ENCODE results near the gene MYL6. TPM values are rescaled to one million over a fixed set of nuclear protein-coding genes. Genes with fewer than 3 reads are reported as not detected.

Gene MYL6
- total and polyA plus RNA-seq, 9 of the 15 experiments (the other 6 are each of a cell fraction or from before 2014, with no cell fraction given) = 557 to 1,664 (median 958) TPM

DNA sequence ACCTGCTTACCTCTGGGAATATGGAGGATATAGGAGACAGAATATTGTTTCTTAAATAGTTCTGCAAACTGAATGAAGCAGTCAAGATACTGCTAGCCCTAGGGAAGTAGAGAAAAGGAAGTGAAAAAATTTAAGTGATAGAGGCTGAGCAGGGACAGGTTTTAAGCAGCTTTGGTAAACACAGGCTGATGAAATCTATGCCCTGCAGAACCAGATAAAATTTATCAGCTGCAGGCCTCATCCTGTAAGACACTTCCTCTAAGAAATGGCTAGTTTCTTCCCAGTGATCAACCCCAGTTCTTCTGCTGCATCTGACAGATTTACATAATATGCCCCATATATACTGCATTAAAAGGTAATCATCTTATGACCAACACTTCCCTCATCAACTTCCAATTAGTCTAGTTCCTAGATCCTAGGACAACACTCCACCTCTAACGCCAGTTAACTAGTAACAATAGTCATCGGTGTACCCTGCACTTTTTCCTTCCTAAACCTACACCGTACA is 31.4 kb upstream of the MYL6 start (continued):
- TF ChIP-seq, protein P1, sequence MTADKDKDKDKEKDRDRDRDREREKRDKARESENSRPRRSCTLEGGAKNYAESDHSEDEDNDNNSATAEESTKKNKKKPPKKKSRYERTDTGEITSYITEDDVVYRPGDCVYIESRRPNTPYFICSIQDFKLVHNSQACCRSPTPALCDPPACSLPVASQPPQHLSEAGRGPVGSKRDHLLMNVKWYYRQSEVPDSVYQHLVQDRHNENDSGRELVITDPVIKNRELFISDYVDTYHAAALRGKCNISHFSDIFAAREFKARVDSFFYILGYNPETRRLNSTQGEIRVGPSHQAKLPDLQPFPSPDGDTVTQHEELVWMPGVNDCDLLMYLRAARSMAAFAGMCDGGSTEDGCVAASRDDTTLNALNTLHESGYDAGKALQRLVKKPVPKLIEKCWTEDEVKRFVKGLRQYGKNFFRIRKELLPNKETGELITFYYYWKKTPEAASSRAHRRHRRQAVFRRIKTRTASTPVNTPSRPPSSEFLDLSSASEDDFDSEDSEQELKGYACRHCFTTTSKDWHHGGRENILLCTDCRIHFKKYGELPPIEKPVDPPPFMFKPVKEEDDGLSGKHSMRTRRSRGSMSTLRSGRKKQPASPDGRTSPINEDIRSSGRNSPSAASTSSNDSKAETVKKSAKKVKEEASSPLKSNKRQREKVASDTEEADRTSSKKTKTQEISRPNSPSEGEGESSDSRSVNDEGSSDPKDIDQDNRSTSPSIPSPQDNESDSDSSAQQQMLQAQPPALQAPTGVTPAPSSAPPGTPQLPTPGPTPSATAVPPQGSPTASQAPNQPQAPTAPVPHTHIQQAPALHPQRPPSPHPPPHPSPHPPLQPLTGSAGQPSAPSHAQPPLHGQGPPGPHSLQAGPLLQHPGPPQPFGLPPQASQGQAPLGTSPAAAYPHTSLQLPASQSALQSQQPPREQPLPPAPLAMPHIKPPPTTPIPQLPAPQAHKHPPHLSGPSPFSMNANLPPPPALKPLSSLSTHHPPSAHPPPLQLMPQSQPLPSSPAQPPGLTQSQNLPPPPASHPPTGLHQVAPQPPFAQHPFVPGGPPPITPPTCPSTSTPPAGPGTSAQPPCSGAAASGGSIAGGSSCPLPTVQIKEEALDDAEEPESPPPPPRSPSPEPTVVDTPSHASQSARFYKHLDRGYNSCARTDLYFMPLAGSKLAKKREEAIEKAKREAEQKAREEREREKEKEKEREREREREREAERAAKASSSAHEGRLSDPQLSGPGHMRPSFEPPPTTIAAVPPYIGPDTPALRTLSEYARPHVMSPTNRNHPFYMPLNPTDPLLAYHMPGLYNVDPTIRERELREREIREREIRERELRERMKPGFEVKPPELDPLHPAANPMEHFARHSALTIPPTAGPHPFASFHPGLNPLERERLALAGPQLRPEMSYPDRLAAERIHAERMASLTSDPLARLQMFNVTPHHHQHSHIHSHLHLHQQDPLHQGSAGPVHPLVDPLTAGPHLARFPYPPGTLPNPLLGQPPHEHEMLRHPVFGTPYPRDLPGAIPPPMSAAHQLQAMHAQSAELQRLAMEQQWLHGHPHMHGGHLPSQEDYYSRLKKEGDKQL (CRISPR knock-in tag; IDR thresholded peaks at IDR 0.05; ENCODE audit: borderline replicate concordance) = no peak
- TF ChIP-seq, protein P2, sequence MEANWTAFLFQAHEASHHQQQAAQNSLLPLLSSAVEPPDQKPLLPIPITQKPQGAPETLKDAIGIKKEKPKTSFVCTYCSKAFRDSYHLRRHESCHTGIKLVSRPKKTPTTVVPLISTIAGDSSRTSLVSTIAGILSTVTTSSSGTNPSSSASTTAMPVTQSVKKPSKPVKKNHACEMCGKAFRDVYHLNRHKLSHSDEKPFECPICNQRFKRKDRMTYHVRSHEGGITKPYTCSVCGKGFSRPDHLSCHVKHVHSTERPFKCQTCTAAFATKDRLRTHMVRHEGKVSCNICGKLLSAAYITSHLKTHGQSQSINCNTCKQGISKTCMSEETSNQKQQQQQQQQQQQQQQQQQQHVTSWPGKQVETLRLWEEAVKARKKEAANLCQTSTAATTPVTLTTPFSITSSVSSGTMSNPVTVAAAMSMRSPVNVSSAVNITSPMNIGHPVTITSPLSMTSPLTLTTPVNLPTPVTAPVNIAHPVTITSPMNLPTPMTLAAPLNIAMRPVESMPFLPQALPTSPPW (CRISPR knock-in tag; IDR thresholded peaks at IDR 0.05) = peak; percentile 49
- TF ChIP-seq RUNX1 (IDR thresholded peaks at IDR 0.05; ENCODE audit: low read depth) (no peak), ILF3 (IDR thresholded peaks at IDR 0.05; ENCODE audit: borderline replicate concordance) (0 out of 2 replicates have a peak, but pooled peaks have one; percentile 82), CBX1 (IDR thresholded peaks at IDR 0.05; ENCODE audit: low read depth) (no peak), CREM (IDR thresholded peaks at IDR 0.05; ENCODE audit: low read depth) (peak; percentile 58), FOXA3 (CRISPR knock-in tag; conservative IDR thresholded peaks at IDR 0.05 in 1 of 2, IDR thresholded peaks at IDR 0.05 in 1 of 2) (peak; percentile 93 to 99), SUPT5H (IDR thresholded peaks at IDR 0.05) (no peak; the same call in 1 of the 2 replicates)
- TF ChIP-seq, protein P3, sequence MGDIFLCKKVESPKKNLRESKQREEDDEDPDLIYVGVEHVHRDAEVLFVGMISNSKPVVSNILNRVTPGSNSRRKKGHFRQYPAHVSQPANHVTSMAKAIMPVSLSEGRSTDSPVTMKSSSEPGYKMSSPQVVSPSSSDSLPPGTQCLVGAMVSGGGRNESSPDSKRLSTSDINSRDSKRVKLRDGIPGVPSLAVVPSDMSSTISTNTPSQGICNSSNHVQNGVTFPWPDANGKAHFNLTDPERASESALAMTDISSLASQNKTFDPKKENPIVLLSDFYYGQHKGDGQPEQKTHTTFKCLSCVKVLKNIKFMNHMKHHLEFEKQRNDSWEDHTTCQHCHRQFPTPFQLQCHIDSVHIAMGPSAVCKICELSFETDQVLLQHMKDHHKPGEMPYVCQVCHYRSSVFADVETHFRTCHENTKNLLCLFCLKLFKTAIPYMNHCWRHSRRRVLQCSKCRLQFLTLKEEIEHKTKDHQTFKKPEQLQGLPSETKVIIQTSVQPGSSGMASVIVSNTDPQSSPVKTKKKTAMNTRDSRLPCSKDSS (IDR thresholded peaks at IDR 0.05; ENCODE audit: low read depth, partially characterized antibody) = no peak
- TF ChIP-seq, protein P4, sequence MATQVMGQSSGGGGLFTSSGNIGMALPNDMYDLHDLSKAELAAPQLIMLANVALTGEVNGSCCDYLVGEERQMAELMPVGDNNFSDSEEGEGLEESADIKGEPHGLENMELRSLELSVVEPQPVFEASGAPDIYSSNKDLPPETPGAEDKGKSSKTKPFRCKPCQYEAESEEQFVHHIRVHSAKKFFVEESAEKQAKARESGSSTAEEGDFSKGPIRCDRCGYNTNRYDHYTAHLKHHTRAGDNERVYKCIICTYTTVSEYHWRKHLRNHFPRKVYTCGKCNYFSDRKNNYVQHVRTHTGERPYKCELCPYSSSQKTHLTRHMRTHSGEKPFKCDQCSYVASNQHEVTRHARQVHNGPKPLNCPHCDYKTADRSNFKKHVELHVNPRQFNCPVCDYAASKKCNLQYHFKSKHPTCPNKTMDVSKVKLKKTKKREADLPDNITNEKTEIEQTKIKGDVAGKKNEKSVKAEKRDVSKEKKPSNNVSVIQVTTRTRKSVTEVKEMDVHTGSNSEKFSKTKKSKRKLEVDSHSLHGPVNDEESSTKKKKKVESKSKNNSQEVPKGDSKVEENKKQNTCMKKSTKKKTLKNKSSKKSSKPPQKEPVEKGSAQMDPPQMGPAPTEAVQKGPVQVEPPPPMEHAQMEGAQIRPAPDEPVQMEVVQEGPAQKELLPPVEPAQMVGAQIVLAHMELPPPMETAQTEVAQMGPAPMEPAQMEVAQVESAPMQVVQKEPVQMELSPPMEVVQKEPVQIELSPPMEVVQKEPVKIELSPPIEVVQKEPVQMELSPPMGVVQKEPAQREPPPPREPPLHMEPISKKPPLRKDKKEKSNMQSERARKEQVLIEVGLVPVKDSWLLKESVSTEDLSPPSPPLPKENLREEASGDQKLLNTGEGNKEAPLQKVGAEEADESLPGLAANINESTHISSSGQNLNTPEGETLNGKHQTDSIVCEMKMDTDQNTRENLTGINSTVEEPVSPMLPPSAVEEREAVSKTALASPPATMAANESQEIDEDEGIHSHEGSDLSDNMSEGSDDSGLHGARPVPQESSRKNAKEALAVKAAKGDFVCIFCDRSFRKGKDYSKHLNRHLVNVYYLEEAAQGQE (IDR thresholded peaks at IDR 0.05; ENCODE audit: borderline replicate concordance) = peak; percentile 53; the same call in 1 of the 2 replicates
- TF ChIP-seq, protein P4 (CRISPR knock-in tag; IDR thresholded peaks at IDR 0.05; ENCODE audit: low read depth) = no peak

Data from K562 (cell line).